HepG2 (cell line): ENCODE results near the gene MRAP. TPM values are rescaled to one million over a fixed set of nuclear protein-coding genes. Genes with fewer than 3 reads are reported as not detected.

Experiments
- AHR ChIP-seq: IDR thresholded peaks from 2 replicates; pipeline ENCODE4 v1.6.1; 2018; ENCODE audit warnings: missing genetic modification reagents, missing compliant biosample characterization
- CBX2 ChIP-seq, 2 experiments: fragments of 200-600 bp in 1 of 2; sonication (generic); formaldehyde crosslinking in 1 of 2; IDR thresholded peaks; 2 replicates each; pipeline versions ENCODE4 v1.7.0 to v1.8.1; 2018 to 2022; ENCODE audit warnings: low read depth in 2 of 2, low read length in 1 of 2, mild to moderate bottlenecking in 1 of 2, missing genetic modification reagents in 1 of 2
- HCFC1 ChIP-seq: fragments of 150-350 bp; IDR thresholded peaks from 2 replicates; pipeline ENCODE4 v1.6.1; 2014; ENCODE audit warnings: low read depth, low read length
- NR2C2 ChIP-seq: sonication (generic); formaldehyde crosslinking; IDR thresholded peaks from 2 replicates; pipeline ENCODE4 v1.4.0; 2020; ENCODE audit warnings: missing genetic modification reagents, mild to moderate bottlenecking, moderate library complexity, borderline replicate concordance
- SIX4 ChIP-seq: sonication (generic); formaldehyde crosslinking; IDR thresholded peaks from 2 replicates; pipeline ENCODE4 v1.4.0; 2020; ENCODE audit warnings: missing genetic modification reagents
- SP4 ChIP-seq: sonication (generic); formaldehyde crosslinking; IDR thresholded peaks from 2 replicates; pipeline ENCODE4 v1.8.1; 2023; ENCODE audit warnings: mild to moderate bottlenecking, missing genetic modification reagents
- SP5 ChIP-seq: IDR thresholded peaks from 2 replicates; pipeline ENCODE4 v1.6.1; 2016; ENCODE audit warnings: low read depth, borderline replicate concordance
- TAF15 ChIP-seq: fragments of 200-400 bp; formaldehyde crosslinking; IDR thresholded peaks from one replicate; pipeline ENCODE4 v1.6.1; 2018; ENCODE audit warnings: mild to moderate bottlenecking, low read depth, low read length; ENCODE audit not compliant: poor library complexity, severe bottlenecking
- ZBTB42 ChIP-seq: sonication (generic); formaldehyde crosslinking; IDR thresholded peaks from 2 replicates; pipeline ENCODE4 v1.5.0; 2020; ENCODE audit warnings: mild to moderate bottlenecking, missing genetic modification reagents
- ZFP41 ChIP-seq: sonication (generic); formaldehyde crosslinking; IDR thresholded peaks from 2 replicates; pipeline ENCODE4 v1.4.0; 2020; ENCODE audit warnings: mild to moderate bottlenecking, missing genetic modification reagents, borderline replicate concordance
- ZFP82 ChIP-seq: sonication (generic); formaldehyde crosslinking; IDR thresholded peaks from 2 replicates; pipeline ENCODE4 v1.5.1; 2020; ENCODE audit warnings: mild to moderate bottlenecking, missing genetic modification reagents, borderline replicate concordance
- ZNF136 ChIP-seq: sonication (generic); formaldehyde crosslinking; IDR thresholded peaks from 2 replicates; pipeline ENCODE4 v1.8.1; 2022; ENCODE audit warnings: low read depth, mild to moderate bottlenecking, moderate library complexity, missing genetic modification reagents
- ZNF232 ChIP-seq: sonication (generic); formaldehyde crosslinking; IDR thresholded peaks from 2 replicates; pipeline ENCODE4 v1.4.0; 2020; ENCODE audit warnings: missing genetic modification reagents, borderline replicate concordance
- ZNF234 ChIP-seq: sonication (generic); formaldehyde crosslinking; conservative IDR thresholded peaks from 2 replicates; pipeline ENCODE4 v1.5.1; 2020; ENCODE audit warnings: mild to moderate bottlenecking, missing genetic modification reagents
- ZNF251 ChIP-seq: sonication (generic); formaldehyde crosslinking; IDR thresholded peaks from 2 replicates; pipeline ENCODE4 v1.9.0; 2021; ENCODE audit warnings: mild to moderate bottlenecking, missing genetic modification reagents
- ZNF33B ChIP-seq: sonication (generic); formaldehyde crosslinking; IDR thresholded peaks from 2 replicates; pipeline ENCODE4 v1.5.1; 2020; ENCODE audit warnings: mild to moderate bottlenecking, missing genetic modification reagents
- ZNF616 ChIP-seq: sonication (generic); formaldehyde crosslinking; IDR thresholded peaks from 2 replicates; pipeline ENCODE4 v1.5.0; 2020; ENCODE audit warnings: low read depth, mild to moderate bottlenecking, missing genetic modification reagents
- ZNF629 ChIP-seq: sonication (generic); formaldehyde crosslinking; conservative IDR thresholded peaks from 2 replicates; pipeline ENCODE4 v1.5.0; 2020; ENCODE audit warnings: missing genetic modification reagents
- ZNF773 ChIP-seq: sonication (generic); formaldehyde crosslinking; IDR thresholded peaks from 2 replicates; pipeline ENCODE4 v1.4.0; 2020; ENCODE audit warnings: missing genetic modification reagents, borderline replicate concordance
- polyA plus RNA-seq, 8 experiments: library from polyadenylated mRNA; depleted of rRNA in 3 of 8; stranded (reverse) in 7 of 8; unstranded in 1 of 8; fragments of >200 nt; fragmentation: Illumina TruSeq in 4 of 8; extraction: Trizol in 4 of 8; gene quantifications; 2 replicates each; pipeline versions ENCODE4 v1.2.1 to v1.2.3, GENCODE V29; 2011 to 2016; ENCODE audit warnings: low read depth in 4 of 8, missing spikeins in 1 of 8, mixed read lengths in 1 of 8; ENCODE audit not compliant: insufficient read depth in 1 of 8
- total RNA-seq, 5 experiments: library from RNA; depleted of rRNA; stranded (reverse); fragments of >200 nt; fragmentation: Illumina TruSeq; extraction: Trizol; gene quantifications; 2 replicates each; pipeline ENCODE4 v1.2.3, GENCODE V29; 2016; ENCODE audit warnings: low read depth in 1 of 5
- TF ChIP-seq, protein P1 (sequence below): sonication (generic); formaldehyde crosslinking; IDR thresholded peaks from 2 replicates; pipeline ENCODE4 v1.4.0; 2020; ENCODE audit warnings: missing genetic modification reagents, borderline replicate concordance
- TF ChIP-seq, protein P2 (sequence below): sonication (generic); formaldehyde crosslinking; conservative IDR thresholded peaks from 2 replicates; pipeline ENCODE4 v1.8.0; 2022; ENCODE audit warnings: missing genetic modification reagents
- TF ChIP-seq, protein P3 (sequence below): sonication (generic); formaldehyde crosslinking; conservative IDR thresholded peaks from 2 replicates; pipeline ENCODE4 v1.4.0; 2020; ENCODE audit warnings: missing genetic modification reagents
- TF ChIP-seq, protein P4 (sequence below): sonication (generic); formaldehyde crosslinking; IDR thresholded peaks from 2 replicates; pipeline ENCODE4 v1.8.1; 2023; ENCODE audit warnings: mild to moderate bottlenecking, missing genetic modification reagents, borderline replicate concordance

The MRAP gene
- total and polyA plus RNA-seq, 2 of the 13 experiments (the other 11 are each of a cell fraction or from before 2014, with no cell fraction given) = 0.46 to 1.2 TPM

DNA sequence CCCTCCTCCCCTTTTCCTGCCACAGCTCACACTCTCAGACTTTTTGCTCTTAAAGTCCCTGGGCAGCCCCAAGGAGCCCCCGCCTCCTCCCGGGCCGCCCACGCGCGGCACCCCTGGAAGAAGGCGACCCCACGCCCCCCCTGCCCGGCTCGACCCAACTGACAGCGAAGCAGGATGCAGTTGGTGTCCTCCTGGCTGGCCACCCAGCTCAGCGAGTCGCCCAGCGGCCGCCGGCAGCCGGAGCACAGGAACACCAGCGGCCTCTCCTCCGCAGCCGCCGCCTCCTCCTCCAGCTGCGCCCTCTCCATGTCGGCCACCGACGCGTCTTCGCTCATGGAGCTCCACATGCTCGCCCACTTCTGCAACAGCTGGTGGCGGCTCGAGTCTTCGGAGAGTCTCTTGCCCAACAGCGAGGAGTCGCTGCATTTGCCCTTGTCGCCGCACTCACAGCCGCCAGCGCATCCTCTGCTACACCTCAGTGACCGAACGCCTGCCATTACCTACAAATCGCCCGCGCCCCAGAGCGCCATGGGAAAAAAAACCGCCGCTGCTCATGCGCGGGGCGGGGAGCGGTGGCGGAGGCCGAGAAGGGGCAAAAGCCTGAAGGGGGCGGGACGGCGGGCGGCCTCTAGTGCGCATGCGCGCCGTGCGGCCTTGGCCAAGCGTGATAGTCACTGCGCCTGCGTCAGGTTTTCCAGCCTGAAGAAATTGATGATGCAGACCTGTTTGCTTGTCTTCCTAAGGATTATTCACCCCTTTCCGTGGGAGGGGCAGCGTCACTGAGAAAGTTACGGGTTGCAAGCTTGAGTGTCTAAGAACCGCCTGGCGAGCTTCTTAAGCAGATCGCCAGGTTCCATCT, 19.9 kb upstream of the MRAP start, which contains the start of gene MIS18A (continued):
- TF ChIP-seq, protein P1, sequence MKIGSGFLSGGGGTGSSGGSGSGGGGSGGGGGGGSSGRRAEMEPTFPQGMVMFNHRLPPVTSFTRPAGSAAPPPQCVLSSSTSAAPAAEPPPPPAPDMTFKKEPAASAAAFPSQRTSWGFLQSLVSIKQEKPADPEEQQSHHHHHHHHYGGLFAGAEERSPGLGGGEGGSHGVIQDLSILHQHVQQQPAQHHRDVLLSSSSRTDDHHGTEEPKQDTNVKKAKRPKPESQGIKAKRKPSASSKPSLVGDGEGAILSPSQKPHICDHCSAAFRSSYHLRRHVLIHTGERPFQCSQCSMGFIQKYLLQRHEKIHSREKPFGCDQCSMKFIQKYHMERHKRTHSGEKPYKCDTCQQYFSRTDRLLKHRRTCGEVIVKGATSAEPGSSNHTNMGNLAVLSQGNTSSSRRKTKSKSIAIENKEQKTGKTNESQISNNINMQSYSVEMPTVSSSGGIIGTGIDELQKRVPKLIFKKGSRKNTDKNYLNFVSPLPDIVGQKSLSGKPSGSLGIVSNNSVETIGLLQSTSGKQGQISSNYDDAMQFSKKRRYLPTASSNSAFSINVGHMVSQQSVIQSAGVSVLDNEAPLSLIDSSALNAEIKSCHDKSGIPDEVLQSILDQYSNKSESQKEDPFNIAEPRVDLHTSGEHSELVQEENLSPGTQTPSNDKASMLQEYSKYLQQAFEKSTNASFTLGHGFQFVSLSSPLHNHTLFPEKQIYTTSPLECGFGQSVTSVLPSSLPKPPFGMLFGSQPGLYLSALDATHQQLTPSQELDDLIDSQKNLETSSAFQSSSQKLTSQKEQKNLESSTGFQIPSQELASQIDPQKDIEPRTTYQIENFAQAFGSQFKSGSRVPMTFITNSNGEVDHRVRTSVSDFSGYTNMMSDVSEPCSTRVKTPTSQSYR = no peak
- TF ChIP-seq, protein P2, sequence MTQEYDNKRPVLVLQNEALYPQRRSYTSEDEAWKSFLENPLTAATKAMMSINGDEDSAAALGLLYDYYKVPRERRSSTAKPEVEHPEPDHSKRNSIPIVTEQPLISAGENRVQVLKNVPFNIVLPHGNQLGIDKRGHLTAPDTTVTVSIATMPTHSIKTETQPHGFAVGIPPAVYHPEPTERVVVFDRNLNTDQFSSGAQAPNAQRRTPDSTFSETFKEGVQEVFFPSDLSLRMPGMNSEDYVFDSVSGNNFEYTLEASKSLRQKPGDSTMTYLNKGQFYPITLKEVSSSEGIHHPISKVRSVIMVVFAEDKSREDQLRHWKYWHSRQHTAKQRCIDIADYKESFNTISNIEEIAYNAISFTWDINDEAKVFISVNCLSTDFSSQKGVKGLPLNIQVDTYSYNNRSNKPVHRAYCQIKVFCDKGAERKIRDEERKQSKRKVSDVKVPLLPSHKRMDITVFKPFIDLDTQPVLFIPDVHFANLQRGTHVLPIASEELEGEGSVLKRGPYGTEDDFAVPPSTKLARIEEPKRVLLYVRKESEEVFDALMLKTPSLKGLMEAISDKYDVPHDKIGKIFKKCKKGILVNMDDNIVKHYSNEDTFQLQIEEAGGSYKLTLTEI (CRISPR knock-in tag) = no peak
- TF ChIP-seq SP4 (peak; percentile 91), ZFP82 (CRISPR knock-in tag) (no peak), ZNF232 (no peak), ZNF33B (no peak), SIX4 (CRISPR knock-in tag) (no peak), CBX2 (IDR thresholded peaks at IDR 0.05; ENCODE audit: low read depth, low read length) (no peak), CBX2 (CRISPR knock-in tag; IDR thresholded peaks at IDR 0.05; ENCODE audit: low read depth) (no peak), TAF15 (no peak), HCFC1 (peak; percentile 38; the same call in 1 of the 2 replicates), NR2C2 (no peak), ZNF136 (CRISPR knock-in tag) (no peak), ZFP41 (no peak), AHR (CRISPR knock-in tag) (no peak), ZNF629 (CRISPR knock-in tag) (no peak), ZNF234 (CRISPR knock-in tag) (no peak), ZBTB42 (CRISPR knock-in tag) (no peak), ZNF251 (CRISPR knock-in tag) (peak; percentile 54; the same call in 1 of the 2 replicates), ZNF616 (no peak), SP5 (CRISPR knock-in tag) (peak; percentile 78), ZNF773 (CRISPR knock-in tag) (peak; percentile 48; the same call in 1 of the 2 replicates)
- TF ChIP-seq, protein P3, sequence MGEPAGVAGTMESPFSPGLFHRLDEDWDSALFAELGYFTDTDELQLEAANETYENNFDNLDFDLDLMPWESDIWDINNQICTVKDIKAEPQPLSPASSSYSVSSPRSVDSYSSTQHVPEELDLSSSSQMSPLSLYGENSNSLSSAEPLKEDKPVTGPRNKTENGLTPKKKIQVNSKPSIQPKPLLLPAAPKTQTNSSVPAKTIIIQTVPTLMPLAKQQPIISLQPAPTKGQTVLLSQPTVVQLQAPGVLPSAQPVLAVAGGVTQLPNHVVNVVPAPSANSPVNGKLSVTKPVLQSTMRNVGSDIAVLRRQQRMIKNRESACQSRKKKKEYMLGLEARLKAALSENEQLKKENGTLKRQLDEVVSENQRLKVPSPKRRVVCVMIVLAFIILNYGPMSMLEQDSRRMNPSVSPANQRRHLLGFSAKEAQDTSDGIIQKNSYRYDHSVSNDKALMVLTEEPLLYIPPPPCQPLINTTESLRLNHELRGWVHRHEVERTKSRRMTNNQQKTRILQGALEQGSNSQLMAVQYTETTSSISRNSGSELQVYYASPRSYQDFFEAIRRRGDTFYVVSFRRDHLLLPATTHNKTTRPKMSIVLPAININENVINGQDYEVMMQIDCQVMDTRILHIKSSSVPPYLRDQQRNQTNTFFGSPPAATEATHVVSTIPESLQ (CRISPR knock-in tag) = no peak
- TF ChIP-seq, protein P4, sequence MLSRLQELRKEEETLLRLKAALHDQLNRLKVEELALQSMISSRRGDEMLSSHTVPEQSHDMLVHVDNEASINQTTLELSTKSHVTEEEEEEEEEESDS (CRISPR knock-in tag) = no peak
